ENCODE measurements around the gene PBX4. TPM values are rescaled to one million over a fixed set of nuclear protein-coding genes. Genes with fewer than 3 reads are reported as not detected.

PBX4 gene
- total RNA-seq, 1 donor from 2014 or later: 0.93 TPM

GRCh38 chr19:19544257-19544953 is 74.1 kb downstream of the PBX4 start:
- Histone ChIP-seq H3K27me3 (ENCODE audit: insufficient read depth, low read length) (peaks cover 16% of the 10 kb centered on the region), H3K79me2 (ENCODE audit: insufficient read depth, low read length) (no peaks in the 10 kb centered on the region), H3K4me2 (ENCODE audit: low read length) (no peak overlapping the region), H3K9ac (ENCODE audit: low read length) (no peak overlapping the region), H4K20me1 (ENCODE audit: insufficient read depth, low read length) (no peaks in the 10 kb centered on the region), H3K4me3 (ENCODE audit: insufficient read depth, low read depth, low read length) (no peak overlapping the region), H3K4me1 (ENCODE audit: insufficient read depth, low read length) (peaks cover 6% of the 10 kb centered on the region), H3K9me3 (ENCODE audit: insufficient read depth, low read depth, low read length) (no peaks in the 10 kb centered on the region), H3K36me3 (ENCODE audit: insufficient read depth, low read length) (no peaks in the 10 kb centered on the region), H2AFZ (ENCODE audit: low read depth, low read length) (no peak overlapping the region), H3K27ac (ENCODE audit: low read depth, low read length) (no peak overlapping the region)
- no peak overlapping the region for H3K27ac Mint-ChIP-seq (ENCODE audit: unreplicated experiment)
- peaks cover 6% of the 10 kb centered on the region for H3K4me1 Mint-ChIP-seq (ENCODE audit: low read depth, unreplicated experiment)
- no peak for FAIRE-seq
- H3K9me3 Mint-ChIP-seq (ENCODE audit: unreplicated experiment): no peaks in the 10 kb centered on the region
- H3K36me3 Mint-ChIP-seq (ENCODE audit: low read depth, unreplicated experiment): peaks cover 10% of the 10 kb centered on the region
- no peak overlapping the region for H3K4me3 Mint-ChIP-seq (ENCODE audit: unreplicated experiment)
- H3K27me3 Mint-ChIP-seq (ENCODE audit: low read depth, unreplicated experiment): peaks cover 15% of the 10 kb centered on the region
- TF ChIP-seq CTCF (IDR thresholded peaks at IDR 0.05; ENCODE audit: insufficient read depth, low read depth, low read length): no peak
- no peak for TF ChIP-seq EZH2 (IDR thresholded peaks at IDR 0.05; ENCODE audit: insufficient read depth, low read length)
- DNase-seq (ENCODE audit: low read depth): no peak

DNA sequence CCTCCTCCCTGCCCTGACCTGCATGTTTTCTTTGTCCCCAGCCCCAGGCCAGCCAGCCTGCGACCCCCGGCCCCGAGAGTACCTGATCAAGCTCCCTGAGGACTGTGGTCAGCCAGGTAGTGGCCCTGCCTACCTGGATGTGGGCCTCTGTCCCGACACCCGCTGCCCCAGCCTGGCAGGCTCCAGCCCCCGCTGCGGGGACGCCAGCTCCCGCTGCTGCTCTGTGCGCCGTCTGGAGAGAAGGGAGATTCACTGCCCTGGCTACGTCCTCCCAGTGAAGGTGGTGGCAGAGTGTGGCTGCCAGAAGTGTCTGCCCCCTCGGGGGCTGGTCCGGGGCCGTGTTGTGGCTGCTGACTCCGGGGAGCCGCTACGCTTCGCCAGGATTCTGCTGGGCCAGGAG is 74.8 kb downstream of the PBX4 start:
- Histone ChIP-seq H4K20me1 (ENCODE audit: insufficient read depth, low read length) (no peaks in the 10 kb centered on the region), H3K4me1 (ENCODE audit: insufficient read depth, low read length) (peaks cover 6% of the 10 kb centered on the region), H3K9me3 (ENCODE audit: insufficient read depth, low read depth, low read length) (no peaks in the 10 kb centered on the region), H3K27me3 (ENCODE audit: insufficient read depth, low read length) (peaks cover 16% of the 10 kb centered on the region), H3K4me3 (ENCODE audit: insufficient read depth, low read depth, low read length) (no peak overlapping the region), H3K4me2 (ENCODE audit: low read length) (no peak overlapping the region), H3K36me3 (ENCODE audit: insufficient read depth, low read length) (no peaks in the 10 kb centered on the region), H3K27ac (ENCODE audit: low read depth, low read length) (no peak overlapping the region), H3K9ac (ENCODE audit: low read length) (no peak overlapping the region), H2AFZ (ENCODE audit: low read depth, low read length) (no peak overlapping the region), H3K79me2 (ENCODE audit: insufficient read depth, low read length) (no peaks in the 10 kb centered on the region)
- TF ChIP-seq CTCF (IDR thresholded peaks at IDR 0.05; ENCODE audit: insufficient read depth, low read depth, low read length) (no peak), EZH2 (IDR thresholded peaks at IDR 0.05; ENCODE audit: insufficient read depth, low read length) (no peak)
- Mint-ChIP-seq H3K27ac (ENCODE audit: unreplicated experiment) (no peak overlapping the region), H3K27me3 (ENCODE audit: low read depth, unreplicated experiment) (peaks cover 15% of the 10 kb centered on the region), H3K9me3 (ENCODE audit: unreplicated experiment) (peaks cover 2% of the 10 kb centered on the region), H3K4me1 (ENCODE audit: low read depth, unreplicated experiment) (peaks cover 4% of the 10 kb centered on the region), H3K36me3 (ENCODE audit: low read depth, unreplicated experiment) (peaks cover 10% of the 10 kb centered on the region), H3K4me3 (ENCODE audit: unreplicated experiment) (no peak overlapping the region)
- no peak for FAIRE-seq
- DNase-seq (ENCODE audit: low read depth): no peak

- DNase-seq (ENCODE audit: low read depth): no peak
Measured at GRCh38 chr19:19543101-19543500, 75.4 kb downstream of the PBX4 start.

More at GRCh38 chr19:19543101-19543500, 75.4 kb downstream of the PBX4 start:
- FAIRE-seq: no peak
- Mint-ChIP-seq H3K4me3 (ENCODE audit: unreplicated experiment) (no peak overlapping the region), H3K27ac (ENCODE audit: unreplicated experiment) (no peak overlapping the region), H3K4me1 (ENCODE audit: low read depth, unreplicated experiment) (peaks cover 5% of the 10 kb centered on the region), H3K36me3 (ENCODE audit: low read depth, unreplicated experiment) (peaks cover 10% of the 10 kb centered on the region), H3K9me3 (ENCODE audit: unreplicated experiment) (peaks cover 2% of the 10 kb centered on the region), H3K27me3 (ENCODE audit: low read depth, unreplicated experiment) (peaks cover 17% of the 10 kb centered on the region)
- H3K4me3 ChIP-seq (ENCODE audit: insufficient read depth, low read depth, low read length): no peak overlapping the region
- no peak overlapping the region for H2AFZ ChIP-seq (ENCODE audit: low read depth, low read length)
- peaks cover 22% of the 10 kb centered on the region for H3K27me3 ChIP-seq (ENCODE audit: insufficient read depth, low read length)
- no peaks in the 10 kb centered on the region for H4K20me1 ChIP-seq (ENCODE audit: insufficient read depth, low read length)
- H3K9me3 ChIP-seq (ENCODE audit: insufficient read depth, low read depth, low read length): no peaks in the 10 kb centered on the region
- H3K36me3 ChIP-seq (ENCODE audit: insufficient read depth, low read length): no peaks in the 10 kb centered on the region
- no peak overlapping the region for H3K9ac ChIP-seq (ENCODE audit: low read length)
- no peak for TF ChIP-seq EZH2 (IDR thresholded peaks at IDR 0.05; ENCODE audit: insufficient read depth, low read length)
- no peak for TF ChIP-seq CTCF (IDR thresholded peaks at IDR 0.05; ENCODE audit: insufficient read depth, low read depth, low read length)
- no peak overlapping the region for H3K27ac ChIP-seq (ENCODE audit: low read depth, low read length)
- peaks cover 5% of the 10 kb centered on the region for H3K4me1 ChIP-seq (ENCODE audit: insufficient read depth, low read length)
- H3K79me2 ChIP-seq (ENCODE audit: insufficient read depth, low read length): no peaks in the 10 kb centered on the region
- H3K4me2 ChIP-seq (ENCODE audit: low read length): no peak overlapping the region

Data from astrocyte (in vitro differentiated cells and primary cell).